SK-N-MC (cell line): Measurements from ENCODE around the gene GPC2.

ENCODE experiments used
- EZH2 ChIP-seq: fragments of 200-600 bp; sonication (generic); IDR thresholded peaks from one replicate; pipeline ENCODE4 v1.6.1; 2017; ENCODE audit warnings: antibody characterized with exemption
- FOXP2 ChIP-seq: optimal IDR thresholded peaks from 2 replicates; pipeline ENCODE3; 2011; ENCODE audit warnings: mild to moderate bottlenecking, moderate library complexity; ENCODE audit not compliant: insufficient read depth; ENCODE audit errors: extremely low read length, control extremely low read depth
- POLR2AphosphoS5 ChIP-seq: IDR thresholded peaks from 2 replicates; pipeline ENCODE4 v1.6.1; 2012; ENCODE audit warnings: mild to moderate bottlenecking, low read depth, low read length, borderline replicate concordance

DNA sequence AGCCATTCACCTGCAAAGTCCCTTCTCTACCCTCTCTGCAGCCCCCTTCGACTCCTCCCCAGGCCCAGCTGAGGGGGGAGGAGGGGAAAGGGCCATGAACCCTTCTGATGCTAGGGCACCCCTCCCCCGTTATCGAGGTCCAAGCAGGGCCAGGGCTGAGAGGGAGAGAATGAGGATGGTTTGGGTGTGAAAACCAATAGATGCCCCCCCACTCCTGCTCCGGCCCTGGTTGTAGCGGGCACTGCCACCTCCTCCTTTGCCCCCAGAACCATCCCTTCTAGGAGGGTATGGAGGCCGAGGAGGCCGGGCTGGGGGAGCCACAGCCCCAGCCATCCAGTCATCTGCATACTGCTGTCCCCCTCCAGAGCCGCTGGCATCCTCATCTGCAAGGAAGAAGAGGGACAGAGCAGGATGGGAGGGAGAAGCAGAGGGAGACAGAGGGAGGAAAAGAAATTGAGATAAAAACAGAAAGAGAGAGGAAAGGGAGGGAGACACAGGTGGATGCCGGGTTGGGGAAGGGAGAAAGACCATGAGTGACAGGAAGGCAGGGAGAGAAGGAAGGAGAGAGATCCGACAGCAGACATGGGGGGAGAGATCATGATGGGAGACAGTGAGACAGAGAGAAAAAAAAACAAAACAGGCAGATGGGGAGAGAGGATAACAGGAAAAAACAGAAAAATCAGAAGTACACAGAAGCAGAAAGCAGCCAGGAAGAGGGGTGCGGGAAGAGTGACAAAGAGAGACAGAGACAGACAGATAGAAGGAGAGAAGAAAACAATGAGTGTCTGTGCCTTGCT, 6.9 kb downstream of the GPC2 start:
- TF ChIP-seq POLR2AphosphoS5 (no peak), EZH2 (no peak), FOXP2 (no peak)
